K562 treated with DMSO at 1 percent for 24 hours (cell line): Measurements from ENCODE around the gene IGF1R. TPM values are rescaled to one million over a fixed set of nuclear protein-coding genes. Genes with fewer than 3 reads are reported as not detected.

Experiments
- total RNA-seq: library from RNA; unstranded; fragments of 300-600 nt; gene quantifications from 2 replicates; pipeline ENCODE4 v1.2.3, GENCODE V29; 2022; ENCODE audit warnings: low read depth; ENCODE audit not compliant: insufficient read depth

IGF1R gene
- 1.5 and 5.1 TPM in 2 replicates for total RNA-seq

DNA sequence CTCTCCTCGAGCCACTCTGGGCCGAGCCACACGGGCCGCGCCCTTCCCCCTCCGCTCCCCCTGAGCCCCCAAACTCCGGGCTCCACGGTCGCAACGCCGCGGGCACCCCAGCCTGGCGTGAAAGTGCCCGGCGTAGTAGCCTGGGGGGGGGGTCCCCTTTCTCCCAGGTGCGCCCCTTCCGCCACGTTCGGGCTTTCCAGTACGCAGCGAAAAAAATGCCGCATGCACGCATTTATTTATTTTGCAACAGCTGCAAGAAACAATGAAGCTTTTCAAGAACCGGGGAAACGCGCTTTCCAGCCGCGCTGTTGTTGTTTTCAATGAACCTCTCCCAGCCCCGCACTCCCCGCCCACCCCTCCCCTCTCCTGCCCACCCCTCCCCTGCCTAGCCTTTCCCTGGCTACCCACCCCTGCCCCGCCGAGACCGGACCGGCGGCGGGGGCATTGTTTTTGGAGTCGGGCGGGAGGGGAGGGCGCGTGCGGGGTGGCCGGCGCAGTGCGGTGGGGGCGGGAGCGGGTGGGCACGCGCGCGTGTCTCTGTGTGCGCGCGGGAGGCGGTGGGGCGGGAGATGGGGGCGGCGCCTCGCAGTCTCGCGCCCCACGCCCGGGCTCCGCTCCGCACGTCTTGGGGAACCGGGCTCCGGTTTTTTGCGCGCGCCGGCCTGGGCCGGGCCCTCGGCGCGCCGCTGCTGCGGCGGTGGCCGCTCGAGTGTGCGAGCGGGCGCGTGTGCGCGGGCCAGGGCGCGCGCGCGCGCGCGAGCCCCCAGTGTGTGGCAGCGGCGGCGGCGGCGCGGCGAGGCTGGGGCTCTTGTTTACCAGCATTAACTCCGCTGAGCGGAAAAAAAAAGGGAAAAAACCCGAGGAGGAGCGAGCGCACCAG is at the start of gene IGF1R:
Gene IGF1R, plus strand, starts transcription at position 766 of the 880 bp plus-strand sequence. CDS start 1,043 bp downstream, outside the sequence.

